Natural killer cell treated with Interleukin-12 subunit alpha and Interleukin-12 subunit beta and Interleukin-15 and Interleukin-18, amount 100 ng/mL, for 72 hours (primary cell): Measurements from ENCODE around the gene CTDP1. TPM values are rescaled to one million over a fixed set of nuclear protein-coding genes. Genes with fewer than 3 reads are reported as not detected.

Experiments
- ATAC-seq, 2 donors: fragments of 150-1000 bp; cut with Tn5 transposase in 1 of 2; sonication (Bioruptor Pico), chemical (Tn5 transposase) in 1 of 2; 2 replicates each; pipeline ENCODE4 v1.10.0; 2021
- DNase-seq: peaks from one replicate; pipeline ENCODE4 v3.0.0; 2022; ENCODE audit warnings: low spot score
- H3K27ac Mint-ChIP-seq, 2 donors: 1 replicate in 1 of 2; 2 replicates in 1 of 2; pipeline ENCODE4 v1.8.0; 2022; ENCODE audit warnings: mixed read lengths in 2 of 2, mild to moderate bottlenecking in 1 of 2, moderate library complexity in 1 of 2
- H3K27me3 Mint-ChIP-seq, 2 donors: 1 replicate in 1 of 2; 2 replicates in 1 of 2; pipeline ENCODE4 v1.8.0; 2022; ENCODE audit warnings: mixed read lengths in 2 of 2
- H3K36me3 Mint-ChIP-seq: one replicate; pipeline ENCODE4 v1.8.0; 2022; ENCODE audit warnings: mixed read lengths
- H3K4me1 Mint-ChIP-seq, 2 donors: 1 replicate in 1 of 2; 2 replicates in 1 of 2; pipeline ENCODE4 v1.8.0; 2022; ENCODE audit warnings: low read depth in 2 of 2, mixed read lengths in 2 of 2, mild to moderate bottlenecking in 1 of 2
- H3K4me3 Mint-ChIP-seq: one replicate; pipeline ENCODE4 v1.8.0; 2022; ENCODE audit warnings: mixed read lengths
- H3K9me3 Mint-ChIP-seq: 2 replicates; pipeline ENCODE4 v1.8.0; 2022; ENCODE audit warnings: mixed read lengths
- total RNA-seq, 2 donors: library from RNA; stranded (reverse); gene quantifications; one replicate each; pipeline ENCODE4 v1.2.3, GENCODE V29; 2022

CTDP1 gene
- total RNA-seq, 2 donors from 2014 or later = 36.6 to 45.3 TPM

DNA sequence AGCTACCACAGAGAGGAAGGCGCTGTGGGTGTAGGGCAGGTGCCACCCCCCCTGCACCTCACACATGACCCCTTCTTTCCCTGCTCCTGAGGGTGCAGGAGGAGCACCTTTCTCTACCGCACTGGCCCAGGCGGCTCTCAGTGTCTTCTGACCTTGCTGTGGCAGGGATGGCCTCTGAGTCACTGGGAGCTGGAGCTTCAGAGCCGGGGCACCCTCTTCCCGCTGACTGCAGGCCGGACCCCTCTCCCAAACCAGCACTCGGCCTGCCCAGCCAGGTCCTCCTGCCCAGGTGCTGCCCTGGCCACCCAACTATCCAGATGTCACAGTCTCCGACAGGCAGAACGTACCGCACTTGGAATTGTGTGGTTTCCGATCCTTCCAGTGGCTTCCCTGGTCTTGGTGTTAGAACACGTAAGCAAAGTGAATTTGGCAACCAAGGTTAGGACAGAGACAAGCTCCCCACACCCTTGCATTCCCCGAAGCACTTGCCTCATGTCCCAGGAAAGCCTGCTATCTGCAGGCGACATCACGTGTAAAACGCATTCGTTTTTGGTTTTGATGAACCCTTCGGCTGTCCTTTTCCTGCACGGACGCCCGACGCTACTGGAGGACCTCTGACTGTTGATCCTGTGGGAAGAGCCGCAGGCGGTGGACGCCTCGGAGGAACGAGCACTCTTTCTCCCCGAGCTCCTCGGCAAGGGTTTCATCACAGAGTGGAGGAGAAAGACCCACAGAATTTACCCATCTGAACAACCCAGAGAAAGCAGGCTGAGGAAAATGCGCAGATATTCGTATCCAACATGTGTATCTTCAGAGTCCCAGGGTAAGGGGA, 93.5 kb downstream of the CTDP1 start:
- H3K4me1 Mint-ChIP-seq = peaks cover 0 to 3% of the 10 kb centered on the region in 2 donors
- no peaks in the 10 kb centered on the region for H3K9me3 Mint-ChIP-seq
- DNase-seq = no peak
- H3K36me3 Mint-ChIP-seq = peaks cover under 1% of the 10 kb centered on the region
- no peak overlapping the region for H3K27ac Mint-ChIP-seq
- no peak for ATAC-seq
- peaks cover 1 to 8% of the 10 kb centered on the region in 2 donors for H3K27me3 Mint-ChIP-seq
- H3K4me3 Mint-ChIP-seq = no peak overlapping the region

DNA sequence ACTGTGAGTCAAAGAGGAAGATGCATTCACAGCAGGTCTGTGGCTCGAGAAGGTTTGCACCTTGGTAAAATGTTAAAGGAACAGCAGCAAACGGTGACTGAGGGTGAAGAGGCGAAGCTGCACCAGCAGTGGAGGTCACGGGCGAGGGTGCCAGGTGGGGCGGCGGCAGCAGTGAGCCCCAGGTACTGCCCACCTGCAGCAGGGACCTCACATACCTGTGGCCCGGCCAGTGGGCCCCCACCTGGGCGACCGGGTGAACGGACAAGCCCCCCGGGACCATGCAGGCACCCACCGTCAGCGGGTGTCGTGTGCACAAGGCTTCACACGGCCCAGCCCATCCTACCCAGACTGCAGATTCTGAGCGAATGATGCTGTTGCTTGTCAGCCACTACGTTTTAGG, 94.5 kb downstream of the CTDP1 start:
- H3K9me3 Mint-ChIP-seq = no peaks in the 10 kb centered on the region
- DNase-seq = no peak
- ATAC-seq = no peak

DNA sequence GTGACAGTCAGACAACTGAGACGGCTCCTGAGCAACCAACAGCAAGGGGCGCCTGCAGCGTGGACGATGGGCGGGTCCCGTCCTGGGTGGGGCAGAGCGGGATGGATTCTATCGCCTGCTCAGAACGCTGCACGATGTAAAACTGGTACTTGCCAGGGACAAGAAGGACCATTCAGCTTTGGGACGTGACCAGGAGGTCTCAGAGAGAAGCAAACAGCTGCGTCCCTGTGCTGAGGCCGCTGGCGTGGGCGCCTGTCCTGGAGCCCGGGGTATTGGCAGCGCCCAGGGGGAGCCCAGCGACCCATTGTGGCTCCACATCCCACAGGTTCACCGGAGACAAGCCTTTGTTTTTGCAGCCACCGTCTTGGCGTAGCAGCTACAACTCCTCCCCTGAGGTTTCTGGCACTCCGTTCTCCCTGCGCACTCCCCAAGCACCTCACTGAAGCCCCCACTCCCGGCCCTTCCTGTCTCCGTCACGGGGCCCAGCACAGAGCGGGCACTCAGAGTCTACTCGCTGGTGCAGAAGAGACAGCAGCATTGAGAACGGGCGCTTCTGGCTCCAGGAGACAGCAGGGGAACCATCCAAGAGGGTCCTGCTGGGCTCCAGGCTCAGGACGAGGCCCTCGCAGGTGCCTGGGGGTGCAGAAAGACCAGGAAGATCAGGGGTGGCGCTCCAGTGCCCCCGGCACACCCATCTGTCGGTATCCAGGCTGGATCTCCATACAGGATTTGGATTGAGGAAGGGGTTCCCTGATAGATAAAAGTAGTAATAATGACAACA, 96.0 kb downstream of the CTDP1 start:
- Mint-ChIP-seq H3K27me3 (peaks cover 0 to 8% of the 10 kb centered on the region in 2 donors), H3K4me1 (no peaks in the 10 kb centered on the region), H3K27ac (no peak overlapping the region), H3K9me3 (no peaks in the 10 kb centered on the region), H3K36me3 (no peaks in the 10 kb centered on the region), H3K4me3 (no peak overlapping the region)
- ATAC-seq (no peak), DNase-seq (no peak)

More for the DNA sequence above, 94.5 kb downstream of the CTDP1 start:
- Mint-ChIP-seq H3K27me3 (peaks cover 0 to 8% of the 10 kb centered on the region in 2 donors), H3K36me3 (no peaks in the 10 kb centered on the region), H3K4me3 (no peak overlapping the region), H3K4me1 (peaks cover 0 to 3% of the 10 kb centered on the region in 2 donors), H3K27ac (no peak overlapping the region)

DNA sequence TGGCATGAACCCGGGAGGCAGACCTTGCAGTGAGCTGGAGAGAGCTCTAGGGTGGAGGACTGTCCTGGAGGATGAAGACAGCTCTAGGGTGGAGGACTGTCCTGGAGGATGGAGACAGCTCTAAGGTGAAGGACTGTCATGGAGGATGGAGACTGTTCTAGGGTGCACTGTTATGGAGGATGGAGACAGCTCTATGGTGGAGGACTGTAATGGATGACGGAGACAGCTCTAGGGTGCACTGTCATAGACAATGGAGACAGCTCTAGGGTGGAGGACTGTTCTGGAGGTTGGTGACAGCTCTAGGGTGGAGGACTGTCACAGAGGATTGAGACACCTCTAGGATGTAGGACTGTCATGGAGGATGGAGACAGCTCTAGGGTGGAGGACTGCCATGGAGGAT, 97.1 kb downstream of the CTDP1 start:
- H3K36me3 Mint-ChIP-seq = no peaks in the 10 kb centered on the region
- no peak overlapping the region for H3K4me3 Mint-ChIP-seq
- no peak overlapping the region for H3K27ac Mint-ChIP-seq
- peaks cover 0 to 8% of the 10 kb centered on the region in 2 donors for H3K27me3 Mint-ChIP-seq
- H3K4me1 Mint-ChIP-seq = no peaks in the 10 kb centered on the region
- DNase-seq (no peak), ATAC-seq (no peak)
- H3K9me3 Mint-ChIP-seq = no peaks in the 10 kb centered on the region

DNA sequence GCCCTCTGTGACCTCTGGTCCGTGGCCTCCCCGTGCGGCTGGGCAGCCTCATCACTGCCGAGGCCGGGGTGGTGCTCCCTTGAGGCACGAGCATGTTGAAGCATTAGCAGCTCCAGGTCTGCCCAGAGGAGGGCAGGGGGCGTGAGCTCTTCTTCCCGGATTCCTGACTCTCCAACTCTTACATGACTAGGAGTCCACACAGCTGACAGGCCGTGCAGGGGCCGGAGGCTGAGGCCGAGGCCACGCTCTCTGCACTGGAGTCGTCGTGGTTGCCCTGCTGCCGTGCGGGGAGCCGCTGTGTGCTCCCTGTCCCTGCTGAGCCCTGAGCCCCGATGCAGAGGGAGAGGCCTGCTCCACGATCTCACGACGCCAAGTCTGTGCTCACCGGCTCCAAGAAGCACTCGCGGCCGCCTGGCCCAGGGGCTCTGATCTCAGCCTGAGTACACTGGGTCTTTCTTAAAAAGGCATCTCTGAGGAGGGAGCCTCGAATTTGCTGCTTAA, 98.7 kb downstream of the CTDP1 start:
- no peaks in the 10 kb centered on the region for H3K4me1 Mint-ChIP-seq
- ATAC-seq (no peak), DNase-seq (no peak)
- H3K4me3 Mint-ChIP-seq = no peak overlapping the region
- H3K9me3 Mint-ChIP-seq = no peaks in the 10 kb centered on the region
- peaks cover 0 to 7% of the 10 kb centered on the region in 2 donors for H3K27me3 Mint-ChIP-seq
- no peaks in the 10 kb centered on the region for H3K36me3 Mint-ChIP-seq
- H3K27ac Mint-ChIP-seq = no peak overlapping the region

DNA sequence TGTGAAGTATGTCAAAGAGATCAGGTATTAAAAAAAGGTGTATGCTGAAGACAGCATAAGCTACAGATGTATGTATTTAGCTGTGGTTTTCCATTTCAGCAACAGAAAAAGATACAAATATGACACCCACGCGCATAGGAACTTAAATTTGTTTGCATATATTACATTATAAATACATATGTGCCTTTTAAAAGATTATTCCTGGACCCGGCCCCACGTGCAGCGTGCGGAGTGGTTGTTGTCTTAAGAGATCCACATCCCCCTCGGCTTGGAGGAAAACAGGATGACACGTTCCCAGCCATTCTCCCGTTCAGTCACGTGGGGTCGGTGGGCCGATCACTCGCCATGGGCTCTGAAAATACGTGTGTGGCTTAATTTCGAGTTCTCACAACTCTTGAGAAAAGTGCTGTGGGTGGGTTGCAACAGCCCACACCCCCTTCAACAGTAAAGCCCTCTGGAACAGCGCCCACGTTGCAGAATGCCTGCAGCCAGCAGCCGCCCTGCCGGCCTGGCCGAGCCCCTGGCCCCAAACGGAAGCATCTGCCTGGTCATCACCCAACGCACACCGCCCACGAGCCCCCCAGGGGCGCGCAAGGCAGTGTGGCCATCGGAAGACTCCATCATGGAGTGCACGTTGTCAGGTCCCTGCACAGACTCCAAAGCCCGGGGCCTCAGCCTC, 99.6 kb downstream of the CTDP1 start:
- Mint-ChIP-seq H3K27me3 (peaks cover 0 to 7% of the 10 kb centered on the region in 2 donors), H3K4me3 (no peak overlapping the region), H3K36me3 (no peaks in the 10 kb centered on the region), H3K9me3 (no peaks in the 10 kb centered on the region), H3K4me1 (no peaks in the 10 kb centered on the region), H3K27ac (no peak overlapping the region)
- ATAC-seq (no peak), DNase-seq (peak; percentile 37)

DNA sequence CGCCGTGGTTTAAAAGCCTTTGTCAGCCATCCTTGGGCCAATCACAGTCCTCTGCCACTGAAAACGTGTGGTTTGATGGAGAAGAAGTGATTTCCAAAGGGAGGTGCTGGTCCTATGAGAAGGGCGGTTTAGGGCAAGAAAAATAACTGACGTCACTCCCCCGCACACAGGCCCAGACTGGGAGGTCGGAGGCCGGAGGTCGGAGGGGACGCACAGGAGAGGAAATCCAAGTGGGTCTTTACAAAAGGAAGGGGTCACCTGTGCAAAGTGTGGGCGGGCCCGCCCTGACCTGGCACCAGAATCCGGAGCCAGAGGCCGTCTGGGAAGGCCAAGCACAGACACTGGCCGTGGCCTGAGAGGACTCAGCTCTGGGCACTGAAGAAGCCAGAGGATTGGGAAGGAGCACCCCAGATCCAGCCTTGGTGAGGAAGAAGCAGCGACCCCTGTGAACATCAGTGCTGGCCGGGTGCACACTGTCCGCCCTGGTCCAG, 100.1 kb downstream of the CTDP1 start:
- H3K36me3 Mint-ChIP-seq = no peaks in the 10 kb centered on the region
- H3K4me1 Mint-ChIP-seq = no peaks in the 10 kb centered on the region
- peaks cover 0 to 7% of the 10 kb centered on the region in 2 donors for H3K27me3 Mint-ChIP-seq
- no peak overlapping the region for H3K27ac Mint-ChIP-seq
- DNase-seq (no peak), ATAC-seq (no peak)
- no peaks in the 10 kb centered on the region for H3K9me3 Mint-ChIP-seq
- H3K4me3 Mint-ChIP-seq = no peak overlapping the region

DNA sequence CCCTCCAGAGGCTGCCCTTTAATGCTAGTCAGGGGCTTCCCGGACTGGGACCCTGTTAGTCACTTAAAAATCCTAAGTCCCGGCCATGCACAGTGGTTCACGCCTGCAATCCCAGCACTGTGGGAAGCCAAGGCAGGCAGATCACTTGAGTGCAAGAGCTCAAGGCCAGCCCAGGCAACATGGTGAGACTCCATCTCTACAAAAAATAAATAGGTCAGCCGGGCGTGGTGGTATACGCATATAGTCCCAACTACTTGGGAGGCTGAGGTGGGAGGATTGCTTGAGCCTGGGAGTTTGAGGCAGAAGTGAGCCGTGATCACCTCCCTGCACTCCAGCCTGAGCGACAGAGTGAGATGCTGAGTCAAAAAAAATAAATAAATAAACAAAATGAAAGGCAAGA, 100.9 kb downstream of the CTDP1 start:
- DNase-seq (no peak), ATAC-seq (no peak)
- Mint-ChIP-seq H3K27me3 (peaks cover 0 to 7% of the 10 kb centered on the region in 2 donors), H3K4me1 (no peaks in the 10 kb centered on the region), H3K36me3 (no peaks in the 10 kb centered on the region), H3K4me3 (no peak overlapping the region), H3K9me3 (no peaks in the 10 kb centered on the region), H3K27ac (no peak overlapping the region)

DNA sequence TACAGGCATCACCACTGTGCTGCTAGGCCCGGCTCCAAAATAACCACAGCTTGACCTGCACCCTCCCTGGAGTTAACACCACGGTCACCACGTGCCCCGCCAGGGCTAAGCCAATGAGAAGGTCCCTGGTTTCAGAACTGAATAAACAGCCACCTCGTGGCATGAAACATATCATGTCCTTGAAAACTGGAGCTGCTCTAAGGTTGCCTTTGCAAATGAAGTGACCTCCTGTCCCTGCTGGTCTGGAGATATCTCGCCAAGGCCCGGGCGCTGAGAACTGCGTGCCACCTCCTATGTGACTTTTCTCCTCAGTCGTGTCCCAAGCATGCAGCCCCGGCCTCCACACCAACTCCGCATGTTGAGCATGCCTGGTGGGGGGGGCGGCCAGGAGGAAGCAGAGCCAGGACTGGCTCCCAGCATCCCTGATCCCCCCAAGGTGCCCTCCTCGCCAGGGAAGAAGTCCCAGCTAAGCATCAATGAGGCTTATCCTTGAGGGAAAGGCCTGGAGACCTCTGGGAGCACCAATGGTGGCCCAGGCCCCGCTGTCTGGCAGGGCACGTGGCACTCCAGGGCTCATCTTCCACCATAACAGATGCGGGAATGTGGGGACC, 101.8 kb downstream of the CTDP1 start:
- no peak overlapping the region for H3K4me3 Mint-ChIP-seq
- no peak for ATAC-seq

DNA sequence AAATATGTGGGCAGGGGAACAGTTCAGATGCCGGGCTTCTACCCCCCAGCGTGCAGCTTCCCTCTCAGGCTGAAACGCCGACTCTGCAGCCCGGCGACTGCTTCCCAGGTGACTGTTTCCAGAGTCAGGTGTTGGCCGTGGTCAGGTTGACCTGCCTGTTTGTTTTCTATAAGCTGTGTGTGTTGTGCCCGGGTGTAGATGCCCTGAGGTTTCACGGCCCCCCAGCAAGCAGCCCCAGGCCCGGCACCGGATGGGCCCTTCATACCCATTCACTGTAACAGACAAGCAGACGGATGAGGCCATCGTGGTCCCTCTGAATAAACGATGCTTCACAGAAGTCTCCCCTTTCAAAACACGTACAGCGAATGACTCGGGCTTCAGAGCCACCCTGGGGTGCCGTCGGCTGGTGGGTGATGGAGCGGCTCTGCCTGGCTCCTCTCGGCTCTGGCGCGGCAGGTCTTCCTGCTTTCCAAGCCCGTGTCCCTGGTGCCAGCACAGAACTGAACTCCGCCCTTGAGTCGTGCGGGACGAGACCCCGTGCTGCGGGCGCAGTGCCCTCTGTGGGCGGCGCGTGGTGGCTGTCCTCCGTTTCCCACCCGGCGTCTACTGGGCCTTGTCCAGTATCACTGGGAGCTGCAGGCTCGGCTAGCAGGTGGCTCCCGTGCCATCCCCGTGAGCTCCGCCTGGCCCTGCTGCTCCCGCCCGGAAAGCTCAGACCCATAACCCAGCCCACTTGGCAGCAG, 103.1 kb downstream of the CTDP1 start:
- no peaks in the 10 kb centered on the region for H3K36me3 Mint-ChIP-seq
- H3K27ac Mint-ChIP-seq = no peak overlapping the region
- peaks cover 8 to 12% of the 10 kb centered on the region in 2 donors for H3K27me3 Mint-ChIP-seq
- no peaks in the 10 kb centered on the region for H3K9me3 Mint-ChIP-seq
- no peaks in the 10 kb centered on the region for H3K4me1 Mint-ChIP-seq
- DNase-seq (no peak), ATAC-seq (no peak)
- no peak overlapping the region for H3K4me3 Mint-ChIP-seq

More for the DNA sequence above, 101.8 kb downstream of the CTDP1 start:
- Mint-ChIP-seq H3K27me3 (peaks cover 0 to 9% of the 10 kb centered on the region in 2 donors), H3K36me3 (no peaks in the 10 kb centered on the region), H3K4me1 (no peaks in the 10 kb centered on the region), H3K9me3 (no peaks in the 10 kb centered on the region), H3K27ac (no peak overlapping the region)
- no peak for DNase-seq

DNA sequence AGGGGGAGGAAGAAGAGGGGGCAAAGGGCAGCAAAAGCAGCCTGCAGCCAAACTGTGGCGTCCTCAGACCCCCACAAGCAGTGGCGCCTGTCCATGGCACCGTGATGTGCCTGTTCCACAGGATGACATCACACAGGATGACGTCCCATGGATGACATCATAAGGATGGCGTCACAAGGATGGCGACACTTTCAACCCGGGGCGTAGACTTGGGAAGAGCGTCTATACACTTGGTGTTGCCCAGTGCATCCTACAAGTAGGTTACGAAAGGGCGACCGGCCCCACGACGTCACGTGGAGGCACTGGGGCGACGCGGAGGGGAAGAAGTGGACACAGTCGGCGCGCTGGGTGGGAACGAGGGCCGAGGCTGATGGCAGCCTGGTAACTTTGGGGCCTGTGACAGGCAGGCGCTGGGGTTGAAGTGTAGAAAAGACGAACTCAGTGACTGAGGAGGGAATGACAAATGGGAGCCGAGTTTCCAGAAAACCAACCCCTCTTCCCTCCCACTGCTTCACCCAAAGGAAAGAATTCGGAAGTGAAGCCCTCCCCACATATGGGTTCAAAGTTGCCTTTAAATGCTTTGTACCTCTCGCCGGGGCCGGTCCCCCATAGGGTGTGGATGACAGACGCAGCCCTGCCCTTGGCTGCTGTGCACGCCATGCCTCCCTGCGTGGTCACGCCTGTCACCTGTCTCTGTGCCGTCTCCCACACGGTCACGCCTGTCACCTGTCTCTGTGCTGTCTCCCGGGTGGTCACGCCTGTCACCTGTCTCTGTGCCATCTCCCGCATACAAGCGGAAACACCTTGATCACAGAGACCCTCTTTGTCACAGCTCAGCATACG, 104.7 kb downstream of the CTDP1 start:
- Mint-ChIP-seq H3K36me3 (no peaks in the 10 kb centered on the region), H3K27me3 (peaks cover 8 to 15% of the 10 kb centered on the region in 2 donors), H3K27ac (no peak overlapping the region), H3K4me1 (no peaks in the 10 kb centered on the region), H3K4me3 (no peak overlapping the region), H3K9me3 (no peaks in the 10 kb centered on the region)
- no peak for DNase-seq
- ATAC-seq = no peak
